GM23338 (cell line): ENCODE measurements around the gene AXIN2. TPM values are rescaled to one million over a fixed set of nuclear protein-coding genes. Genes with fewer than 3 reads are reported as not detected.
A peak's percentile ranks its signal among the peaks of the same experiment; 100 is the strongest.

Source experiments
- ATAC-seq: fragments of 200-7000 bp; cut with Tn5 transposase; 3 replicates; pipeline ENCODE4 v1.9.1; 2020
- DNase-seq: peaks from one replicate; pipeline ENCODE4 v3.0.0-alpha.2; 2015; ENCODE audit warnings: low spot score
- H2AFZ ChIP-seq: fragments of 200-600 bp; sonication (generic); 2 replicates; pipeline ENCODE4 v1.8.0; 2016; ENCODE audit warnings: antibody characterized with exemption, mild to moderate bottlenecking, moderate library complexity
- H3F3A ChIP-seq: fragments of 200-600 bp; sonication (generic); replicated peaks from 2 replicates; pipeline ENCODE4 v1.8.0; 2017; ENCODE audit warnings: antibody characterized with exemption, mixed run types, low read depth
- H3K27ac ChIP-seq: fragments of 200-600 bp; sonication (generic); 2 replicates; pipeline ENCODE4 v1.6.1; 2016; ENCODE audit warnings: low read depth
- H3K27me3 ChIP-seq: fragments of 200-600 bp; sonication (generic); 2 replicates; pipeline ENCODE4 v1.8.0; 2016; ENCODE audit warnings: mild to moderate bottlenecking, mixed run types, moderate library complexity; ENCODE audit not compliant: insufficient read depth
- H3K36me3 ChIP-seq: fragments of 200-600 bp; sonication (generic); 2 replicates; pipeline ENCODE4 v1.8.0; 2016; ENCODE audit warnings: mild to moderate bottlenecking; ENCODE audit not compliant: insufficient read depth
- H3K4me1 ChIP-seq: fragments of 200-600 bp; sonication (generic); 2 replicates; pipeline ENCODE4 v1.8.0; 2016; ENCODE audit warnings: mild to moderate bottlenecking, moderate library complexity; ENCODE audit not compliant: insufficient read depth
- H3K4me2 ChIP-seq: fragments of 200-600 bp; sonication (generic); 2 replicates; pipeline ENCODE4 v1.7.1; 2017; ENCODE audit warnings: mixed run types
- H3K4me3 ChIP-seq: fragments of 200-600 bp; sonication (generic); 2 replicates; pipeline ENCODE4 v1.6.1; 2016; ENCODE audit warnings: mixed run types
- H3K79me2 ChIP-seq: fragments of 200-600 bp; sonication (generic); replicated peaks from 2 replicates; pipeline ENCODE4 v1.8.0; 2017; ENCODE audit warnings: mild to moderate bottlenecking; ENCODE audit not compliant: insufficient read depth
- H3K9me2 ChIP-seq: fragments of 200-600 bp; sonication (generic); 2 replicates; pipeline ENCODE4 v1.8.0; 2017; ENCODE audit not compliant: insufficient read depth
- H4K20me1 ChIP-seq: fragments of 200-600 bp; sonication (generic); replicated peaks from 2 replicates; pipeline ENCODE4 v1.8.0; 2017; ENCODE audit warnings: mild to moderate bottlenecking; ENCODE audit not compliant: insufficient read depth
- H3K27ac Mint-ChIP-seq: 2 replicates; pipeline ENCODE4 v1.8.0; 2020; ENCODE audit warnings: inconsistent platforms, mild to moderate bottlenecking, moderate library complexity, mixed read lengths
- H3K27me3 Mint-ChIP-seq: 3 replicates; pipeline ENCODE4 v1.8.0; 2022; ENCODE audit warnings: low read depth, mild to moderate bottlenecking, moderate library complexity, mixed read lengths, inconsistent platforms; ENCODE audit not compliant: insufficient read depth, poor library complexity
- H3K36me3 Mint-ChIP-seq: 3 replicates; pipeline ENCODE4 v1.8.0; 2021; ENCODE audit warnings: low read depth, mild to moderate bottlenecking, inconsistent platforms, moderate library complexity, mixed read lengths
- H3K4me1 Mint-ChIP-seq: 3 replicates; pipeline ENCODE4 v1.8.0; 2020; ENCODE audit warnings: mild to moderate bottlenecking, inconsistent platforms, mixed read lengths
- H3K4me3 Mint-ChIP-seq: 3 replicates; pipeline ENCODE4 v1.8.0; 2021; ENCODE audit warnings: moderate library complexity, mild to moderate bottlenecking, inconsistent platforms, mixed read lengths
- H3K9me3 Mint-ChIP-seq: 3 replicates; pipeline ENCODE4 v1.8.0; 2020; ENCODE audit warnings: moderate library complexity, mild to moderate bottlenecking, inconsistent platforms, mixed read lengths
- CREB1 ChIP-seq: fragments of 250-450 bp; sonication (Bioruptor Pico); IDR thresholded peaks from 2 replicates; pipeline ENCODE4 v1.5.0; 2020; ENCODE audit warnings: low read depth, mild to moderate bottlenecking, moderate library complexity
- EZH2 ChIP-seq: fragments of 200-600 bp; sonication (generic); IDR thresholded peaks from one replicate; pipeline ENCODE4 v1.8.0; 2017; ENCODE audit warnings: antibody characterized with exemption, mild to moderate bottlenecking, low read depth; ENCODE audit not compliant: unreplicated experiment
- EZH2phosphoT487 ChIP-seq: fragments of 200-600 bp; sonication (generic); IDR thresholded peaks from one replicate; pipeline ENCODE4 v1.8.1; 2018; ENCODE audit warnings: antibody characterized with exemption; ENCODE audit not compliant: unreplicated experiment
- JUNB ChIP-seq: IDR thresholded peaks from one replicate; pipeline ENCODE4 v1.6.1; 2016; ENCODE audit warnings: antibody characterized with exemption; ENCODE audit not compliant: unreplicated experiment
- NANOG ChIP-seq: IDR thresholded peaks from 2 replicates; pipeline ENCODE4 v1.6.1; 2016; ENCODE audit warnings: antibody characterized with exemption, borderline replicate concordance
- POLR2AphosphoS5 ChIP-seq: IDR thresholded peaks from 2 replicates; pipeline ENCODE4 v1.6.1; 2016; ENCODE audit warnings: antibody characterized with exemption, low read depth
- STAT1 ChIP-seq: IDR thresholded peaks from one replicate; pipeline ENCODE4 v1.6.1; 2016; ENCODE audit warnings: antibody characterized with exemption; ENCODE audit not compliant: unreplicated experiment
- ZNF114 ChIP-seq: fragments of 250-450 bp; sonication (Bioruptor Pico); IDR thresholded peaks from 2 replicates; pipeline ENCODE4 v1.5.0; 2020; ENCODE audit warnings: mild to moderate bottlenecking, moderate library complexity
- ZNF331 ChIP-seq: fragments of 250-450 bp; sonication (Bioruptor Pico); IDR thresholded peaks from 2 replicates; pipeline ENCODE4 v1.5.0; 2020; ENCODE audit warnings: low read depth, mild to moderate bottlenecking, moderate library complexity
- polyA plus RNA-seq: library from polyadenylated mRNA; unstranded; fragments of >200 nt; fragmentation: Nextera tagmentation; extraction: Ambion mirVana; gene quantifications from 2 replicates; pipeline ENCODE4 v1.2.1, GENCODE V29; 2016
- total RNA-seq: library from RNA; depleted of rRNA; stranded (reverse); fragments of >200 nt; shearing (Covaris generic); gene quantifications from 2 replicates; pipeline ENCODE4 v1.2.3, GENCODE V29; 2014
- TF ChIP-seq, protein P1 (sequence below): fragments of 250-450 bp; sonication (Bioruptor Pico); IDR thresholded peaks from 2 replicates; pipeline ENCODE4 v1.5.0; 2020; ENCODE audit warnings: mild to moderate bottlenecking, moderate library complexity
- TF ChIP-seq, protein P2 (sequence below): IDR thresholded peaks from one replicate; pipeline ENCODE4 v1.6.1; 2018; ENCODE audit warnings: antibody characterized with exemption; ENCODE audit not compliant: unreplicated experiment
- TF ChIP-seq, protein P3 (sequence below): IDR thresholded peaks from 2 replicates; pipeline ENCODE4 v1.6.1; 2016; ENCODE audit warnings: antibody characterized with exemption
- TF ChIP-seq, protein P4 (sequence below), 2 experiments: fragments of 200-600 bp in 1 of 2; sonication (generic) in 1 of 2; conservative IDR thresholded peaks; 2 replicates each; pipeline versions ENCODE4 v1.5.1 to v1.6.1; 2016 to 2017; ENCODE audit warnings: antibody characterized with exemption in 2 of 2, low read depth in 2 of 2, mild to moderate bottlenecking in 2 of 2, moderate library complexity in 1 of 2

The AXIN2 gene
- total and polyA plus RNA-seq, 2 experiments from 2014 or later, result 8.0 to 32.7 TPM

DNA sequence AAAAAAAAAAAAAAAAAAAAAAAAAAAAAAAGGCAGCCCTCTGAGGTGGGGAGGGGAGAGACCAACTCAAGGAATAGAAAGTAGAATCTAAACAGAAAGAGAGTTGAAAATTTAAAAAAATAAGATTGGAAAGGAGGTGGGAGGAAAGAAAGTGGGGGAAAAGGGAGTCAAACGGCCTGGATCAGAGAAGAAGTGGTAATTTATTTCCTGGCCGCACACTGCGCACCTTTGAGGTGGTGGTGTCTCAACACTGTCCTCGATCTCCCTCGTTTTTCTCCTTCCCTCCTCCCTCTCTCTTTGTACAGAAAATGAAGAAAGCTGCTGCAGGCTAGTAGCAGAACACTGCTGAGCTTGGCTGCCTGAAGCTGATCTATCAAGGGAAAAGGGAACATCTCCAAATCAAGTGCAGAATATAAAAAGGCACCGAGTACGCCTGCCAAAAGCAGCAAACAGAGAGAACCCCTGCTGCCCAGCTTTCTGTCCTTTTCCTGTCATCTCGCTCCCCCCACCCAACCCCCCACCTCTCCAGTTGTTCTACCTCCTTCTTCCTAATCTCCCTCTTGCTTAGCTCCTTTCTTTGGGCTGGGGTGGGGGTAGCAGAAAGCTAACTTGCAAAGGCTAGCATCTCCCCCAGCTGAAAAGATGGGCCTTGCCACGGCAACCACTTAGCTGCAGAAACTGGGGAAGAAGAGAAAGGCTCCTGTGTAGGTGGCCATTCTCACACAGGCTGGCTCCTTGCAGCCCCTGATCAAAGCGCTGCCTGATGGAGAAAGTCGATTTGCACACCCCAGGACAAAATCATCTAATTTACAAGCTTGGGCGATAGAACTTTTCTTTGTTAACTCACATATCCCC lies 22.5 kb downstream of the AXIN2 start:
- H3K36me3 Mint-ChIP-seq, result peaks cover 94% of the 10 kb centered on the region
- H3K27ac Mint-ChIP-seq, result peak overlapping the region; percentile 84; the same call in 1 of the 2 replicates
- peaks cover 15% of the 10 kb centered on the region for H3K27me3 Mint-ChIP-seq
- Histone ChIP-seq H2AFZ (no peak overlapping the region), H3K27me3 (no peaks in the 10 kb centered on the region), H4K20me1 (peaks cover 12% of the 10 kb centered on the region), H3K9me2 (no peaks in the 10 kb centered on the region; the same call in 1 of the 2 replicates), H3K4me2 (peak overlapping the region; percentile 60; the same call in 1 of the 2 replicates), H3K79me2 (peaks cover 39% of the 10 kb centered on the region), H3K36me3 (peaks cover 30% of the 10 kb centered on the region), H3K27ac (0 out of 2 replicates have a peak overlapping the region, but pooled peaks have one; percentile 39), H3F3A (no peaks in the 10 kb centered on the region), H3K4me1 (peaks cover 22% of the 10 kb centered on the region), H3K4me3 (no peak overlapping the region)
- no peak for DNase-seq
- TF ChIP-seq, protein P1, sequence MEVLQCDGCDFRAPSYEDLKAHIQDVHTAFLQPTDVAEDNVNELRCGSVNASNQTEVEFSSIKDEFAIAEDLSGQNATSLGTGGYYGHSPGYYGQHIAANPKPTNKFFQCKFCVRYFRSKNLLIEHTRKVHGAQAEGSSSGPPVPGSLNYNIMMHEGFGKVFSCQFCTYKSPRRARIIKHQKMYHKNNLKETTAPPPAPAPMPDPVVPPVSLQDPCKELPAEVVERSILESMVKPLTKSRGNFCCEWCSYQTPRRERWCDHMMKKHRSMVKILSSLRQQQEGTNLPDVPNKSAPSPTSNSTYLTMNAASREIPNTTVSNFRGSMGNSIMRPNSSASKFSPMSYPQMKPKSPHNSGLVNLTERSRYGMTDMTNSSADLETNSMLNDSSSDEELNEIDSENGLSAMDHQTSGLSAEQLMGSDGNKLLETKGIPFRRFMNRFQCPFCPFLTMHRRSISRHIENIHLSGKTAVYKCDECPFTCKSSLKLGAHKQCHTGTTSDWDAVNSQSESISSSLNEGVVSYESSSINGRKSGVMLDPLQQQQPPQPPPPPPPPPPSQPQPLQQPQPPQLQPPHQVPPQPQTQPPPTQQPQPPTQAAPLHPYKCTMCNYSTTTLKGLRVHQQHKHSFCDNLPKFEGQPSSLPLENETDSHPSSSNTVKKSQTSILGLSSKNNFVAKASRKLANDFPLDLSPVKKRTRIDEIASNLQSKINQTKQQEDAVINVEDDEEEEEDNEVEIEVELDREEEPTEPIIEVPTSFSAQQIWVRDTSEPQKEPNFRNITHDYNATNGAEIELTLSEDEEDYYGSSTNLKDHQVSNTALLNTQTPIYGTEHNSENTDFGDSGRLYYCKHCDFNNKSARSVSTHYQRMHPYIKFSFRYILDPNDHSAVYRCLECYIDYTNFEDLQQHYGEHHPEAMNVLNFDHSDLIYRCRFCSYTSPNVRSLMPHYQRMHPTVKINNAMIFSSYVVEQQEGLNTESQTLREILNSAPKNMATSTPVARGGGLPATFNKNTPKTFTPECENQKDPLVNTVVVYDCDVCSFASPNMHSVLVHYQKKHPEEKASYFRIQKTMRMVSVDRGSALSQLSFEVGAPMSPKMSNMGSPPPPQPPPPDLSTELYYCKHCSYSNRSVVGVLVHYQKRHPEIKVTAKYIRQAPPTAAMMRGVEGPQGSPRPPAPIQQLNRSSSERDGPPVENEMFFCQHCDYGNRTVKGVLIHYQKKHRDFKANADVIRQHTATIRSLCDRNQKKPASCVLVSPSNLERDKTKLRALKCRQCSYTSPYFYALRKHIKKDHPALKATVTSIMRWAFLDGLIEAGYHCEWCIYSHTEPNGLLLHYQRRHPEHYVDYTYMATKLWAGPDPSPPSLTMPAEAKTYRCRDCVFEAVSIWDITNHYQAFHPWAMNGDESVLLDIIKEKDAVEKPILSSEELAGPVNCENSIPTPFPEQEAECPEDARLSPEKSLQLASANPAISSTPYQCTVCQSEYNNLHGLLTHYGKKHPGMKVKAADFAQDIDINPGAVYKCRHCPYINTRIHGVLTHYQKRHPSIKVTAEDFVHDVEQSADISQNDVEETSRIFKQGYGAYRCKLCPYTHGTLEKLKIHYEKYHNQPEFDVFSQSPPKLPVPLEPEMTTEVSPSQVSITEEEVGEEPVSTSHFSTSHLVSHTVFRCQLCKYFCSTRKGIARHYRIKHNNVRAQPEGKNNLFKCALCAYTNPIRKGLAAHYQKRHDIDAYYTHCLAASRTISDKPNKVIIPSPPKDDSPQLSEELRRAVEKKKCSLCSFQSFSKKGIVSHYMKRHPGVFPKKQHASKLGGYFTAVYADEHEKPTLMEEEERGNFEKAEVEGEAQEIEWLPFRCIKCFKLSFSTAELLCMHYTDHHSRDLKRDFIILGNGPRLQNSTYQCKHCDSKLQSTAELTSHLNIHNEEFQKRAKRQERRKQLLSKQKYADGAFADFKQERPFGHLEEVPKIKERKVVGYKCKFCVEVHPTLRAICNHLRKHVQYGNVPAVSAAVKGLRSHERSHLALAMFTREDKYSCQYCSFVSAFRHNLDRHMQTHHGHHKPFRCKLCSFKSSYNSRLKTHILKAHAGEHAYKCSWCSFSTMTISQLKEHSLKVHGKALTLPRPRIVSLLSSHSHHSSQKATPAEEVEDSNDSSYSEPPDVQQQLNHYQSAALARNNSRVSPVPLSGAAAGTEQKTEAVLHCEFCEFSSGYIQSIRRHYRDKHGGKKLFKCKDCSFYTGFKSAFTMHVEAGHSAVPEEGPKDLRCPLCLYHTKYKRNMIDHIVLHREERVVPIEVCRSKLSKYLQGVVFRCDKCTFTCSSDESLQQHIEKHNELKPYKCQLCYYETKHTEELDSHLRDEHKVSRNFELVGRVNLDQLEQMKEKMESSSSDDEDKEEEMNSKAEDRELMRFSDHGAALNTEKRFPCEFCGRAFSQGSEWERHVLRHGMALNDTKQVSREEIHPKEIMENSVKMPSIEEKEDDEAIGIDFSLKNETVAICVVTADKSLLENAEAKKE (CRISPR knock-in tag), result no peak
- TF ChIP-seq EZH2phosphoT487 (no peak), EZH2 (no peak), JUNB (no peak), STAT1 (no peak), CREB1 (no peak), POLR2AphosphoS5 (no peak), NANOG (no peak), ZNF114 (CRISPR knock-in tag) (no peak), ZNF331 (CRISPR knock-in tag) (no peak)
- TF ChIP-seq, protein P2, sequence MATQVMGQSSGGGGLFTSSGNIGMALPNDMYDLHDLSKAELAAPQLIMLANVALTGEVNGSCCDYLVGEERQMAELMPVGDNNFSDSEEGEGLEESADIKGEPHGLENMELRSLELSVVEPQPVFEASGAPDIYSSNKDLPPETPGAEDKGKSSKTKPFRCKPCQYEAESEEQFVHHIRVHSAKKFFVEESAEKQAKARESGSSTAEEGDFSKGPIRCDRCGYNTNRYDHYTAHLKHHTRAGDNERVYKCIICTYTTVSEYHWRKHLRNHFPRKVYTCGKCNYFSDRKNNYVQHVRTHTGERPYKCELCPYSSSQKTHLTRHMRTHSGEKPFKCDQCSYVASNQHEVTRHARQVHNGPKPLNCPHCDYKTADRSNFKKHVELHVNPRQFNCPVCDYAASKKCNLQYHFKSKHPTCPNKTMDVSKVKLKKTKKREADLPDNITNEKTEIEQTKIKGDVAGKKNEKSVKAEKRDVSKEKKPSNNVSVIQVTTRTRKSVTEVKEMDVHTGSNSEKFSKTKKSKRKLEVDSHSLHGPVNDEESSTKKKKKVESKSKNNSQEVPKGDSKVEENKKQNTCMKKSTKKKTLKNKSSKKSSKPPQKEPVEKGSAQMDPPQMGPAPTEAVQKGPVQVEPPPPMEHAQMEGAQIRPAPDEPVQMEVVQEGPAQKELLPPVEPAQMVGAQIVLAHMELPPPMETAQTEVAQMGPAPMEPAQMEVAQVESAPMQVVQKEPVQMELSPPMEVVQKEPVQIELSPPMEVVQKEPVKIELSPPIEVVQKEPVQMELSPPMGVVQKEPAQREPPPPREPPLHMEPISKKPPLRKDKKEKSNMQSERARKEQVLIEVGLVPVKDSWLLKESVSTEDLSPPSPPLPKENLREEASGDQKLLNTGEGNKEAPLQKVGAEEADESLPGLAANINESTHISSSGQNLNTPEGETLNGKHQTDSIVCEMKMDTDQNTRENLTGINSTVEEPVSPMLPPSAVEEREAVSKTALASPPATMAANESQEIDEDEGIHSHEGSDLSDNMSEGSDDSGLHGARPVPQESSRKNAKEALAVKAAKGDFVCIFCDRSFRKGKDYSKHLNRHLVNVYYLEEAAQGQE, result no peak
- TF ChIP-seq, protein P3, sequence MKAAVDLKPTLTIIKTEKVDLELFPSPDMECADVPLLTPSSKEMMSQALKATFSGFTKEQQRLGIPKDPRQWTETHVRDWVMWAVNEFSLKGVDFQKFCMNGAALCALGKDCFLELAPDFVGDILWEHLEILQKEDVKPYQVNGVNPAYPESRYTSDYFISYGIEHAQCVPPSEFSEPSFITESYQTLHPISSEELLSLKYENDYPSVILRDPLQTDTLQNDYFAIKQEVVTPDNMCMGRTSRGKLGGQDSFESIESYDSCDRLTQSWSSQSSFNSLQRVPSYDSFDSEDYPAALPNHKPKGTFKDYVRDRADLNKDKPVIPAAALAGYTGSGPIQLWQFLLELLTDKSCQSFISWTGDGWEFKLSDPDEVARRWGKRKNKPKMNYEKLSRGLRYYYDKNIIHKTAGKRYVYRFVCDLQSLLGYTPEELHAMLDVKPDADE, result no peak
- TF ChIP-seq, protein P4, sequence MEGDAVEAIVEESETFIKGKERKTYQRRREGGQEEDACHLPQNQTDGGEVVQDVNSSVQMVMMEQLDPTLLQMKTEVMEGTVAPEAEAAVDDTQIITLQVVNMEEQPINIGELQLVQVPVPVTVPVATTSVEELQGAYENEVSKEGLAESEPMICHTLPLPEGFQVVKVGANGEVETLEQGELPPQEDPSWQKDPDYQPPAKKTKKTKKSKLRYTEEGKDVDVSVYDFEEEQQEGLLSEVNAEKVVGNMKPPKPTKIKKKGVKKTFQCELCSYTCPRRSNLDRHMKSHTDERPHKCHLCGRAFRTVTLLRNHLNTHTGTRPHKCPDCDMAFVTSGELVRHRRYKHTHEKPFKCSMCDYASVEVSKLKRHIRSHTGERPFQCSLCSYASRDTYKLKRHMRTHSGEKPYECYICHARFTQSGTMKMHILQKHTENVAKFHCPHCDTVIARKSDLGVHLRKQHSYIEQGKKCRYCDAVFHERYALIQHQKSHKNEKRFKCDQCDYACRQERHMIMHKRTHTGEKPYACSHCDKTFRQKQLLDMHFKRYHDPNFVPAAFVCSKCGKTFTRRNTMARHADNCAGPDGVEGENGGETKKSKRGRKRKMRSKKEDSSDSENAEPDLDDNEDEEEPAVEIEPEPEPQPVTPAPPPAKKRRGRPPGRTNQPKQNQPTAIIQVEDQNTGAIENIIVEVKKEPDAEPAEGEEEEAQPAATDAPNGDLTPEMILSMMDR (conservative IDR thresholded peaks at IDR 0.05; ENCODE audit: low read depth in 2 of 2), result no peak
- peak; percentile 53 for ATAC-seq
- H3K4me1 Mint-ChIP-seq, result peaks cover 39% of the 10 kb centered on the region
- no peak overlapping the region; the same call in 2 of the 3 replicates for H3K4me3 Mint-ChIP-seq
- no peaks in the 10 kb centered on the region for H3K9me3 Mint-ChIP-seq
